SK-N-SH (cell line): ENCODE measurements around the gene AUTS2. TPM values are rescaled to one million over a fixed set of nuclear protein-coding genes. Genes with fewer than 3 reads are reported as not detected.

Source experiments
- CTCF ChIA-PET: fragments of 300-600, 350-600 bp; formaldehyde crosslinking; extraction: SDS; loops from one replicate; lab custom pipeline; 2021; lab: Yijun Ruan, JAX
- POLR2A ChIA-PET: fragments of 350-600 bp; sonication (Branson Sonifier 250); formaldehyde crosslinking; extraction: SDS; loops from one replicate; lab custom pipeline; 2020; ENCODE audit warnings: antibody characterized with exemption, inconsistent platforms; lab: Yijun Ruan, JAX
- DNase-seq: peaks from one replicate; pipeline ENCODE4 v3.0.0; 2012
- H2AFZ ChIP-seq: fragments of 200-600 bp; sonication (generic); 2 replicates; pipeline ENCODE4 v1.8.1; 2016; ENCODE audit warnings: antibody characterized with exemption, mild to moderate bottlenecking, low read depth
- H3F3A ChIP-seq: fragments of 200-600 bp; sonication (generic); replicated peaks from 2 replicates; pipeline ENCODE3; 2016; ENCODE audit warnings: antibody characterized with exemption, mild to moderate bottlenecking; ENCODE audit not compliant: insufficient read depth
- H3K27ac ChIP-seq, 2 experiments: fragments of 200-500 bp in 1 of 2; fragments of 200-600 bp in 1 of 2; sonication (Bioruptor generic) in 1 of 2; sonication (generic), shearing (Covaris generic) in 1 of 2; 2 replicates each; pipeline versions ENCODE4 v1.5.1 to v1.6.1; 2014 to 2016; ENCODE audit warnings: low read depth in 2 of 2, inconsistent platforms in 1 of 2, low read length in 1 of 2, mild to moderate bottlenecking in 1 of 2, mixed read lengths in 1 of 2
- H3K27me3 ChIP-seq: fragments of 200-600 bp; sonication (generic), shearing (Covaris generic); 2 replicates; pipeline ENCODE4 v1.6.1; 2016; ENCODE audit warnings: mixed run types; ENCODE audit not compliant: insufficient read depth
- H3K36me3 ChIP-seq, 2 experiments: fragments of 200-500 bp in 1 of 2; fragments of 200-600 bp in 1 of 2; sonication (Bioruptor generic) in 1 of 2; sonication (generic) in 1 of 2; replicated peaks in 1 of 2; 2 replicates each; pipeline versions ENCODE3 to v1.5.1; 2014 to 2016; ENCODE audit warnings: low read length in 1 of 2, mild to moderate bottlenecking in 1 of 2; ENCODE audit not compliant: insufficient read depth in 2 of 2, control insufficient read depth in 1 of 2
- H3K4me1 ChIP-seq, 2 experiments: fragments of 200-500 bp in 1 of 2; fragments of 200-600 bp in 1 of 2; sonication (Bioruptor generic) in 1 of 2; sonication (generic), shearing (Covaris generic) in 1 of 2; 2 replicates each; pipeline versions ENCODE4 v1.5.1 to v1.6.1; 2014 to 2016; ENCODE audit warnings: low read depth in 1 of 2, low read length in 1 of 2, mixed run types in 1 of 2; ENCODE audit not compliant: insufficient read depth in 2 of 2, control insufficient read depth in 1 of 2
- H3K4me2 ChIP-seq: fragments of 200-600 bp; sonication (generic), shearing (Covaris generic); 2 replicates; pipeline ENCODE4 v1.6.1; 2017; ENCODE audit warnings: mixed run types
- H3K4me3 ChIP-seq, 2 experiments: fragments of 200-500 bp in 1 of 2; fragments of 200-600 bp in 1 of 2; sonication (Bioruptor generic) in 1 of 2; sonication (generic), shearing (Covaris generic) in 1 of 2; 2 replicates each; pipeline versions ENCODE4 v1.5.1 to v1.8.1; 2014 to 2016; ENCODE audit warnings: low read depth in 2 of 2, inconsistent platforms in 1 of 2, low read length in 1 of 2, mild to moderate bottlenecking in 1 of 2, mixed read lengths in 1 of 2, moderate library complexity in 1 of 2
- H3K79me2 ChIP-seq: fragments of 200-600 bp; sonication (generic); 2 replicates; pipeline ENCODE4 v1.8.1; 2017; ENCODE audit warnings: mild to moderate bottlenecking; ENCODE audit not compliant: insufficient read depth
- H3K9ac ChIP-seq: fragments of 200-600 bp; sonication (generic); 2 replicates; pipeline ENCODE4 v1.6.1; 2017; ENCODE audit warnings: mixed run types
- H3K9me2 ChIP-seq: fragments of 200-600 bp; sonication (generic); 2 replicates; pipeline ENCODE4 v1.6.1; 2017; ENCODE audit warnings: mixed run types
- H3K9me3 ChIP-seq: fragments of 200-600 bp; sonication (generic); 2 replicates; pipeline ENCODE4 v1.6.1; 2017; ENCODE audit warnings: mixed run types, mild to moderate bottlenecking, moderate library complexity
- H4K20me1 ChIP-seq: fragments of 200-600 bp; sonication (generic); 2 replicates; pipeline ENCODE4 v1.6.1; 2017; ENCODE audit warnings: mild to moderate bottlenecking, mixed run types; ENCODE audit not compliant: insufficient read depth
- EP300 ChIP-seq, 2 experiments: IDR thresholded peaks; 2 replicates each; pipeline versions ENCODE4 v1.4.0 to v1.6.1; 2012; ENCODE audit warnings: borderline replicate concordance in 1 of 2, low read depth in 1 of 2, low read length in 1 of 2
- FOXM1 ChIP-seq: IDR thresholded peaks from 2 replicates; pipeline ENCODE4 v1.4.0; 2012; ENCODE audit warnings: low read depth, mild to moderate bottlenecking
- GABPA ChIP-seq: IDR thresholded peaks from 2 replicates; pipeline ENCODE4 v1.4.0; 2012; ENCODE audit warnings: low read depth, mild to moderate bottlenecking
- GATA2 ChIP-seq: sonication (generic); formaldehyde crosslinking; IDR thresholded peaks from 2 replicates; pipeline ENCODE4 v1.5.0; 2020; ENCODE audit warnings: mild to moderate bottlenecking, missing genetic modification reagents
- MAX ChIP-seq: IDR thresholded peaks from 2 replicates; pipeline ENCODE4 v1.4.0; 2012; ENCODE audit warnings: low read depth
- MEF2A ChIP-seq: IDR thresholded peaks from 2 replicates; pipeline ENCODE4 v1.4.0; 2012; ENCODE audit warnings: low read depth, borderline replicate concordance
- NRF1 ChIP-seq: IDR thresholded peaks from 2 replicates; pipeline ENCODE4 v1.6.1; 2012; ENCODE audit warnings: low read depth, mild to moderate bottlenecking, low read length
- PBX3 ChIP-seq: IDR thresholded peaks from 2 replicates; pipeline ENCODE4; 2012
- RXRA ChIP-seq: IDR thresholded peaks from 2 replicates; pipeline ENCODE4 v1.4.0; 2012; ENCODE audit warnings: low read depth, mild to moderate bottlenecking, borderline replicate concordance
- SMC3 ChIP-seq: IDR thresholded peaks from 2 replicates; pipeline ENCODE4 v1.6.1; 2012; ENCODE audit warnings: low read depth, low read length, improper control_type of control experiment
- TEAD4 ChIP-seq: IDR thresholded peaks from 2 replicates; pipeline ENCODE4 v1.4.0; 2012; ENCODE audit warnings: mild to moderate bottlenecking, borderline replicate concordance; ENCODE audit not compliant: insufficient read depth
- USF2 ChIP-seq: fragments of 150-350 bp; IDR thresholded peaks from 2 replicates; pipeline ENCODE4 v1.6.1; 2017; ENCODE audit warnings: antibody characterized with exemption, low read length, low read depth, borderline replicate concordance
- ZBTB33 ChIP-seq: IDR thresholded peaks from 2 replicates; pipeline ENCODE4 v1.4.0; 2012; ENCODE audit warnings: low read depth, borderline replicate concordance
- WGBS: methylation state at CpG from one replicate; pipeline ENCODE4 v1.1.6; 2017; ENCODE audit warnings: low lambda C conversion rate; 5-methylcytosine and 5-hydroxymethylcytosine counted together
- polyA plus RNA-seq, 3 experiments: library from polyadenylated mRNA; depleted of rRNA; stranded (reverse); fragments of >200 nt; gene quantifications; 2 replicates each; pipeline ENCODE4 v1.2.3, GENCODE V29; 2012

AUTS2 gene
- polyA plus RNA-seq, 1 of the 3 experiments (the other 2 are of a cell fraction) = 15.6 TPM

- TF ChIP-seq SMC3 = no peak
- no peak for TF ChIP-seq GATA2
- TF ChIP-seq ZBTB33 = no peak
- Histone ChIP-seq H3F3A (no peaks in the 10 kb centered on the region), H3K79me2 (no peaks in the 10 kb centered on the region), H3K4me2 (no peak overlapping the region), H2AFZ (no peak overlapping the region), H3K4me1 (peaks cover 0 to 20% of the 10 kb centered on the region in 2 experiments; a peak in 2 of 4 replicates), H3K36me3 (no peaks in the 10 kb centered on the region), H3K4me3 (no peak overlapping the region), H3K27ac (0 out of 4 replicates have a peak overlapping the region, but pooled peaks of 1 of the 2 experiments have one; percentile 71), H4K20me1 (no peaks in the 10 kb centered on the region), H3K27me3 (no peaks in the 10 kb centered on the region), H3K9ac (no peak overlapping the region), H3K9me3 (no peaks in the 10 kb centered on the region), H3K9me2 (no peaks in the 10 kb centered on the region)
- DNase-seq = no peak
- WGBS = 80% methylated on average over 2 of the region's 2 CpGs
- POLR2A ChIA-PET = interaction anchor here (0.9 to 1.3 kb wide), 2 partner anchors 19 to 759 kb away, joined by 3 read pairs; no protein-coding TSS in a partner anchor
- CTCF ChIA-PET = interaction anchor here (1.0 to 2.8 kb wide), 11 partner anchors 22 to 650 kb away, joined by 3 to 33 read pairs (median 4); no protein-coding TSS in a partner anchor
Observed at GRCh38 chr7:69935107-69935506, 336.8 kb downstream of the AUTS2 start.

- Histone ChIP-seq H3K4me3 (no peak overlapping the region), H3F3A (no peaks in the 10 kb centered on the region), H4K20me1 (no peaks in the 10 kb centered on the region), H3K9me3 (no peaks in the 10 kb centered on the region), H3K9me2 (no peaks in the 10 kb centered on the region), H2AFZ (no peak overlapping the region), H3K4me2 (no peak overlapping the region), H3K36me3 (no peaks in the 10 kb centered on the region), H3K79me2 (no peaks in the 10 kb centered on the region), H3K9ac (no peak overlapping the region), H3K4me1 (peaks cover 0 to 15% of the 10 kb centered on the region in 2 experiments; a peak in 2 of 4 replicates), H3K27ac (no peak overlapping the region), H3K27me3 (no peaks in the 10 kb centered on the region)
- DNase-seq = no peak
- 92% methylated on average over 4 of the region's 4 CpGs for WGBS
- ChIA-PET CTCF (interaction anchor here (1.0 to 1.2 kb wide), 2 partner anchors 224 to 1673 kb away, joined by 3 read pairs; no protein-coding TSS in a partner anchor), POLR2A (no interaction called here)
- TF ChIP-seq MEF2A (no peak), MAX (no peak), GABPA (no peak), EP300 (IDR thresholded peaks at IDR 0.05; ENCODE audit: borderline replicate concordance in 1 of 2, low read depth in 1 of 2, low read length in 1 of 2) (no peak), PBX3 (no peak), RXRA (no peak), FOXM1 (no peak), USF2 (no peak), NRF1 (no peak), TEAD4 (no peak)
Observed at GRCh38 chr7:69937097-69937496, 338.8 kb downstream of the AUTS2 start.
